Frontal cortex (tissue), 4 donors: ENCODE measurements around the gene YBEY. TPM values are rescaled to one million over a fixed set of nuclear protein-coding genes. Genes with fewer than 3 reads are reported as not detected.
A peak's percentile ranks its signal among the peaks of the same experiment; 100 is the strongest.
"Not testable (repeated sequence)": the region's sequence is repeated elsewhere in the genome, so short reads cannot be mapped to it uniquely, and the experiment has no call there.

Experiments used
- DNase-seq, 2 donors: peaks; one replicate each; pipeline ENCODE4 v3.0.0; 2012; ENCODE audit warnings: low spot score in 2 of 2
- FAIRE-seq: peaks from 2 replicates; lab custom pipeline; 2012; peaks lifted over from hg19 to GRCh38; lab: Jason Lieb, UNC
- total RNA-seq: library from RNA; depleted of rRNA; stranded (reverse); fragments of >200 nt; gene quantifications from one replicate; pipeline ENCODE4 v1.2.3, GENCODE V29; 2014
- donor health status: control.
- donor health status: control.
- donor health status: control.

The YBEY gene
- total RNA-seq: 13.0 TPM

- DNase-seq (peak; percentile 93 to 95), FAIRE-seq (no peak)
Observed at GRCh38 chr21:46285761-46286647, at the start of gene YBEY. YBEY (plus strand) TSS chr21:46286342; CDS start chr21:46286914, 572 bp downstream.

DNA sequence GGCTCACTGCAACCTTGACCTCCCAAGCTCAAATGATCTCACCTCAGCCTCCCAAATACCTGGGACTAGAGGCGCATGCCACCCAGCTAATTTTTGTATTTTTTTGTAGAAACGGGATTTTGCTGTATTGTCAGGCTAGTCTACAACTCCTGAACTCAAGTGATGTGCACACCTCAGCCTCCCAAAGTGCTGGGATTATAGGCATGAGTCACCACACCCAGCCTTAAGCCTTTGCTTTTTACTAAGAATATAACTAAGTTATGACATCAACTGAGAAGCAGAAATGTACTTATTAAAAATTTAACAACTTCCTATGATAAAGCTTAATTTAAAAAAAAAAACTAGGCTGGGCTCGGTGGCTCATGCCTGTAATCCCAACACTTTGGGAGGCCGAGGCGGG lies 48.7 kb upstream of the YBEY start:
- DNase-seq: no peak

GRCh38 chr21:46239817-46240325 lies 46.3 kb upstream of the YBEY start:
- FAIRE-seq: no peak
- no peak for DNase-seq

More for the DNA sequence above, 48.7 kb upstream of the YBEY start:
- FAIRE-seq: no peak

DNA sequence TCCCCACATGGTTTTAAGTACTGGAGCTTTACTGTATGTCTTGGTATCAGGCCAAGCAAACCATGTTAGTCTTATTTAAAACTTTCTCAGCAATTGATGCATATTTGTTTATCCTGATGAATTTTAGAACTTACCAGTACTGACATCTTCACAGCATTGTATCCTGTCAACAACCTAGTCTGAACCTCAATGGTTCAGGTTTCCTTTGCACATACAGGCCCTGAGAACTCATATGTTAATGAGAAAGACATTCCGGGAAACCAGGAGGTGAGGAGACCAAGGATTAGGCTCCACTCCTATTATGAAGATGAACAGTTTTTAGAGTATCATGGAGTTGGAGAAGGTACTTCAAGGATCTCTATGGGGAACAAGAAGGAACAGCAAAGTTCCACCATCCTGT lies 44.6 kb upstream of the YBEY start:
- not testable (repeated sequence) for DNase-seq, FAIRE-seq

GRCh38 chr21:46243325-46243724 lies 42.8 kb upstream of the YBEY start:
- FAIRE-seq (no peak), DNase-seq (no peak)

- FAIRE-seq (no peak), DNase-seq (no peak)
Observed at GRCh38 chr21:46243960-46244361, 42.2 kb upstream of the YBEY start.

DNA sequence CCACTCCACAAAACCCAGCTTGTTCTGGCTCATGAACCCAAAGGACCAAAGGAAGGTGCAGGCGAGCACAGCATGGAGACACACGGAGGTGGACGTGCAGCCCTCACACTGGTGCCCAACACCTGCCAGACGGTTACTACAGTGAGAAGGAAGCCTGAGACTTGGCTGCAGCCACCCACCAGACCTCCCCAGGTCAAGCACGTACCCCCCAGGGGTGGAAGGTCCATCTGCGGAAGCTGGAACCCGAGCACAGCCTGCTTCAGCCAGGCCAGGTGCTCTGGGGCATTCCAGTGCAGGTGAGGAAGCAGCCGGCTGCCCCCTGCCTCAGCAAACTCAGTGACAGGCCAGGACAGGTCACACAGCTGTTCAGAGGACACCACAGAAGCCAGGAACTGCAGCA lies 41.5 kb upstream of the YBEY start:
- FAIRE-seq (no peak), DNase-seq (no peak)

- DNase-seq (no peak), FAIRE-seq (no peak)
Observed at GRCh38 chr21:46245213-46245915, 40.8 kb upstream of the YBEY start.

GRCh38 chr21:46246345-46246744 lies 39.8 kb upstream of the YBEY start:
- FAIRE-seq (no peak), DNase-seq (no peak)

GRCh38 chr21:46247699-46248421 lies 38.3 kb upstream of the YBEY start:
- FAIRE-seq (no peak), DNase-seq (no peak)

- DNase-seq (no peak), FAIRE-seq (no peak)
Observed at GRCh38 chr21:46248422-46248782, 37.7 kb upstream of the YBEY start.

- FAIRE-seq (no peak), DNase-seq (no peak)
Observed at GRCh38 chr21:46248827-46249226, 37.3 kb upstream of the YBEY start.

DNA sequence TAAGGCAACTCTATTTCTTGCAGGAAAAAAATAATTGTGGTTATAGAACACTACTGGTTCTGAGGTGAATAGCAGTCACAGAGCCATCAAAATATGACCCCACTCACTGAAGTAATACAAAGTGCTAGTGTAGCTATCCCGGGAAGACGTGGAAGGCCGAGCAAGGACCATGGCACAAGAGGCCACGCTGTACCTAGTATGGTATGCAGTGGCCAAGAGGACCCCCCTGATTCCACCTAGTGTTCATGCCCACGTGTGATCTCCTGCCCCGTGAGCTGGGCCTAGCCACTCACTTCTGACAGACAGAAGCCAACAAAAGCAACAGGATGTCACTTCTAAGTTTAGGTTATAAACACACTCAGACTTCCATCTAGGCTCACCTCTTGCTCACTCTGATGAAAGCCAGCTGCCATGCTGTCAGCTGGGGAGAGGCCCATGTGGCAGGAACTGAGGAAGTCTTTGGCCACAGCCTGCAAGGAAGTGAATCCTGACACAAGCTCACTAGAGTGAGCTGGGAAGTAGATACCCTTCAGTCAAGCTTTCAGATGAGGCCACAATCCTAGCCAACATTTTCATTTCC lies 35.9 kb upstream of the YBEY start:
- FAIRE-seq (no peak), DNase-seq (no peak)

GRCh38 chr21:46252840-46253239 lies 33.3 kb upstream of the YBEY start:
- DNase-seq (no peak), FAIRE-seq (no peak)

DNA sequence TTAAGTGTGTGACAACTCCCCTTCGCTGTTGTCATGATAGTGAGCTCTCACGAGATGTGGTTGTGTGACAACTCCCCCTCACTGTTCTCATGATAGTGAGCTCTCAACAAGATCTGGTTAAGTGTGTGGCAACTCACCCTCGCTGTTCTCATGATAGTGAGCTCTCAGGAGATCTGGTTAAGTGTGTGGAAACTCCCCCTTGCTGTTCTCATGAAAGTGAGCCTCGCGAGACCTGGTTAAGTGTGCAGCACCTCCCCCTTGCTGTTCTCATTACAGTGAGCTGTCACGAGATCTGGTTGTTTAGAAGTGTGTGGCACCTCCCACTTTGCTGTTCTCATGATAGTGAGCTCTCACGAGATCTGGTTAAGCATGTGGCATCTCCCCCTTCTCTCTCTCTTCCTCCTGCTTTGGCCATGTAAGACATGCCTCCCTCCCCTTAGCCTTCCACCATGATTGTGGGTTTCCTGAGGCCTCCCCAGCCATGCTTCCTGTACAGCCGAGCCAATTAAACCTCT lies 32.5 kb upstream of the YBEY start:
- no peak for FAIRE-seq
- DNase-seq: no peak

- DNase-seq (no peak), FAIRE-seq (no peak)
Observed at GRCh38 chr21:46254208-46254975, 31.8 kb upstream of the YBEY start.

DNA sequence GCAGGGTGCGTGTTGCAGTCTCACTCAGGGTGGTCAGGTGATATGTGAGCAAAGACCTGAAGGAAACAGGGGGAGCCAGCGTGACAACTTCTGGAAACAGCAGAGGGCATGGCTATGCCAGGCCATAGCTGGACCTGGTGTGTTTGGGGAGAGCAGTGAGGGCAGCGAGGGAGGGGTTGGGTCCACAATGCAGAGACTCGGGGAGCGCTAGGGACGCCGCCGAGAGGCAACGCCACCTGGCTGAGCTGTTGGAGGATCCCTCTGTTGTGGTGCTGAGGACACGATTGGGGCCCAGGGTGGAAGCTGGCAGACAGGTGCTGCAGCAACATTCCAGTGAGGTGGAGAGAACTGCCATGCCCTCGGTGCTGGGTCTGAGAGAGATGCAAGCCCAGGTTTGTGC lies 31.0 kb upstream of the YBEY start:
- FAIRE-seq: no peak

DNA sequence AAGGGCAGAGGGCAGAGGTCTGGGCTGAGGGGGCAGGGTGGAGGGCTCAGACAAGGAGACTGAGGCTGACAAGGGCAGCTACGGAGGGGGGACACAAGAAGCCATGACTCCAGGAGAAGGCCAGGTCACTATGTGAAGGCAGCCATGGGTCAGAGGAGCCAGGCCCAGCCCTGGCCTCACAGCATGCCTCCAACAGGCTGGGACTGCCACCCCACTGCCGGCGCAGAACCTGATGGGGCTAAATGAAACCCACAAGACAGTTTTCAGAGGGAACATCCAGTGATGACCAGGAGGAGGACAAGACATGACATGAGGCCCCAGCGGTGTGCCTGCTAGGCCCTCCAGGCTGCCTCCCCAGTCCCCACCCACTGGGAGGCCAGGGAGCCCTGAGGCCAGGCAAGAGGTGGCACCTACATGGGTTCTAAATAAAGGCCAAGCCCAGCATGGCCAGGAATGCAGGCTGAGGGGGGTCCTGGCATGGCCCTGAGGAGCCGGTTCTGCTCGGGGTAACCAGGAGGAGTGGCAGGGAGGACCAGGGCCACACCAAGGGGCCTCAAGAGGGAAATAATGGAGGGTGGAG lies 30.3 kb upstream of the YBEY start:
- no peak for FAIRE-seq
- DNase-seq: no peak

More for the DNA sequence above, 31.0 kb upstream of the YBEY start:
- no peak for DNase-seq

GRCh38 chr21:46256501-46256994 lies 29.6 kb upstream of the YBEY start:
- FAIRE-seq (no peak), DNase-seq (no peak)
